Measurements from ENCODE around the gene METTL17.

DNA sequence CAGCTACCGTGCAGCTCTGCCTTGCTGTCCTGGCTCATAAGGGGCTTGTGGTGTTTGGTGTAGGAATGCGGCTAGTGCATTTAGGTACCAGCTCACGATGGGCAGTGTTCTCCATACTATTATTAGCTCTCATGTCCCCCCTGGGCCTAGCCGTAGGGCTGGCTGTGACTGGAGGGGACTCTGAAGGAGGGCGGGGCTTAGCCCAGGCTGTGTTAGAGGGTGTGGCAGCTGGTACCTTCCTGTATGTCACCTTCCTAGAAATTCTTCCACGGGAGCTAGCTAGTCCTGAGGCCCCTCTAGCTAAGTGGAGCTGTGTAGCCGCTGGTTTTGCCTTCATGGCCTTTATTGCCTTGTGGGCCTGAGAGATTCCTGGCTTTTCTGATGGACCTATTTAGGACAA, 11.4 kb downstream of the METTL17 start:
- TF ChIP-seq EZH2phosphoT487 (IDR thresholded peaks at IDR 0.05; ENCODE audit: low read depth, severe bottlenecking, unreplicated experiment): no peak
- no peak for TF ChIP-seq CTCF (IDR thresholded peaks at IDR 0.05; ENCODE audit: poor library complexity)

Data from hepatocyte (in vitro differentiated cells).